GM19452 (cell line): Measurements from ENCODE around the gene RADIL.
"Not testable (repeated sequence)": the region's sequence is repeated elsewhere in the genome, so short reads cannot be mapped to it uniquely, and the experiment has no call there.

Experiments used
- ATAC-seq: cut with Tn5 transposase; IDR thresholded peaks from one replicate; pipeline ENCODE4 v1.9.1; 2021; ENCODE audit not compliant: unreplicated experiment

RADIL gene, protein sequence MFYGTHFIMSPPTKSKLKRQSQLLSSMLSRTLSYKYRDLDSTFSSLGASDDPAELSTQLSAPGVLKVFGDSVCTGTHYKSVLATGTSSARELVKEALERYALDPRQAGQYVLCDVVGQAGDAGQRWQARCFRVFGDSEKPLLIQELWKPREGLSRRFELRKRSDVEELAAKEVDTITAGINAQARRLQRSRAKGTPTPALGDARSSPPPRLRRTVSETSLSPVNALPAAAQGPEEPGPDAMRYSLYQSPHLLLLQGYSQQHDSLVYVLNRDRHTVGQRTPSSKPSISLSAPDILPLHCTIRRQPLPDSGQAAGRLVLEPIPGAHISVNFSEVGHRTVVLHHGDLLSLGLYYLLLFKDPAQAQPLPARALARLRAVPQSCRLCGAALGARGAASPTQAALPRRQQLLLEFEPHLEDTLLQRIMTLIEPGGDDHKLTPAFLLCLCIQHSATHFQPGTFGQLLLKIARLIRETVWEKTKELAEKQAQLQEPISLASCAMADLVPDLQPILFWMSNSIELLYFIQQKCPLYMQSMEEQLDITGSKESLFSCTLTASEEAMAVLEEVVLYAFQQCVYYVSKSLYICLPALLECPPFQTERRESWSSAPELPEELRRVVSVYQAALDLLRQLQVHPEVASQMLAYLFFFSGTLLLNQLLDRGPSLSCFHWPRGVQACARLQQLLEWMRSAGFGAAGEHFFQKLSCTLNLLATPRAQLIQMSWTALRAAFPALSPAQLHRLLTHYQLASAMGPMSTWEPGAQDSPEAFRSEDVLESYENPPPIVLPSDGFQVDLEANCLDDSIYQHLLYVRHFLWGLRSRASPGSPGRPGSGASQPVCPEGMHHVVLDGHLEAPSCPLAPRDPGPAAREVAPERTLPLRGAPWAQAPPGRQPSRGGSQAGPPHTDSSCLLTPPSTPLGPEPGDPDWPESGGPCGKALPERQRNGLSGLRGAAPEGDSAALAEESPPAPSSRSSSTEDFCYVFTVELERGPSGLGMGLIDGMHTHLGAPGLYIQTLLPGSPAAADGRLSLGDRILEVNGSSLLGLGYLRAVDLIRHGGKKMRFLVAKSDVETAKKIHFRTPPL

DNA sequence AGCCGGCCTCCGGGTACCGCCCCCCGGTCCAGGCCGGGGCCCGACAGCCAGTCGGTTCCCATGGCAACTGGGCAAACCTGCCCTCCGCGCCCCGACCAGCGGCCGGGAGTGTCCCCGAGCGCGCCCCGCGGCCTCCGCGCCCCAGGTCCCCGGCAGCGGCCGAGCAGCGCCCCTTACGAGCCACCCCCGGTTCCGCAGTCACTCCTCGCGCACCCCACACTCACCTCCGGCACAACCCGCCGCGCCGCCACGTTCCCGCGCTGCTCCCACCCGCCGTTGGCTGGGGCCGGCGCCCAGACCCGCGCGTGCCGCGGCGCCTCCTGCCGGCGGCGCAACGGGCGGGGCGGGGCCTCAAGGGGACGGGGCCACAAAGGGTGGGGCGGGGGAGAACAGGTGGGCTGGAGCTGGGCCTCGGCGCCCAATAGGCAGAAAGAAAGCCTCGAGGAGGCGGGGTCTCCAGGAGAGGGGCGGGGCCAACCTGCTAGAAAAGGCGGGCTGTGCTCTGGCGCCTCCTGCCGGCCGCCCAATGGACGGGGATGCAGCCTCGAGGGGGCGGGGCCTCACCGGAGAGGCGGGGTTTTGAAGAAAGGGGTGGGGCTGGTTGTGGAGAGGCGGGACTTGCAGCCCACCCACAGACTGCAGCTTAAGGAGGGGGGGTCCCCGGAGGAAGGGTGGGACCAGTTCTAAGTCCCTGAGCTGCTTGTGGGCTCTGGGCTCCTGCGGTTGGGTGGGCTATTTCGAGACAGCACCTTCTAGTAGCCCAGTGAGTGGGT lies at the start of gene RADIL:
Gene RADIL, minus strand, starts transcription at position 345 of the 773 bp plus-strand sequence. CDS start 5,577 bp downstream, outside the sequence.
- peak; percentile 65 for ATAC-seq

DNA sequence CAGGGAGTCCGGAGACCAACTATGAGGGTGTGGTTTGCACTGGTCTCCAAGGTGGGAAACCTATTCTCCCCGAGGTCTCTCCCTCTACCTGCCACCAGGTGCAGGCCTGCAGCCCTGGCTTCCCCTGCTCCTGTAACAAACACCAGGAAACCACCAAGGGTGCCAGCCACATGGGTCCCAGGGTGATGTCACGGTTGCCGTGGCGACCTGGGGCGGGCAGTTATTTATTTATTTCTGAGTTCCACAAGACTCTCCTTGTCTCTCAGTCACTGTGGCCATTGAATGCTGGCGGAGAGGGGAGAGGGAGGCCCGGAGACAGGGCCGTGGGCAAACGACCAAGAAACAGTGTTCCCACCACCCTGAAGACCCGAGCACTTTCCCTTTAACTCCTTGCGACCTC lies 48.4 kb upstream of the RADIL start:
- ATAC-seq, result no peak

DNA sequence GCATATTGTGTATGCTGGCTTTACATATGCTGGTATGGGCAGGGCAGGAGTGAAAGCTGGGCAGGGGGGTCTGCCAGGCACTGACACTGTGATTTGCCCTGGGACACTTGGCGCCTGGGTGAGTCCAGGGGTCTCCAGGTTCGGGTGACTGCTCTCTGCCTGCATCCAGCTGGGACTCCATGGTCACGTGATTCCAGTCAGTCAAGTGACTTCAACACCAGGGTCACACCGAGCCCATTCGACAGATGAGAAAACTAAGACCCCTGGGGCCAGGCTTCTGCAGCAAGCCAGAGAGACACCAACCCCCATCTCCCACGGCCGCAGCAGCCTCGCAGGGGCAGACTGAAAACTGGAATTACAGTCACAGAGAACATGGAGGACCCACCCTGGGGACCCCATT lies 45.5 kb upstream of the RADIL start:
- ATAC-seq, result no peak

DNA sequence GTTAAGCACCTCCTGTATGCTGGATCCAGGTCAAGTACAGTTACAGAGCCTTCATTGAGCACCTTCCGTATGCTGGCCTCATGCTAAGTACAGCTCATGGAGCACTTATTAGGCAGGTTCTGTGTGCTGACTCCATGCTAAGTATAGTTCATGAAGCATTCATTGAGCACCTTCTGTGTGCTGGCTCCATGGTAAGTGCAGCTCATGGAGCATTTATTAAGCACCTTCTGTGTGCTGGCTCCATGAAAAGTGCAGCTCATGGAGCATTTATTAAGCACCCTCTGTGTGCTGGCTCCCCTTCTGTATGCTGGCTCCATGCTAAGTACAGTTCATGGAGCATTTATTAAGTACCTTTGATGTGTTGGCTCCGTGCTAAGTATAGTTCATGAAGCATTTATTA lies 44.9 kb upstream of the RADIL start:
- ATAC-seq, result no peak

DNA sequence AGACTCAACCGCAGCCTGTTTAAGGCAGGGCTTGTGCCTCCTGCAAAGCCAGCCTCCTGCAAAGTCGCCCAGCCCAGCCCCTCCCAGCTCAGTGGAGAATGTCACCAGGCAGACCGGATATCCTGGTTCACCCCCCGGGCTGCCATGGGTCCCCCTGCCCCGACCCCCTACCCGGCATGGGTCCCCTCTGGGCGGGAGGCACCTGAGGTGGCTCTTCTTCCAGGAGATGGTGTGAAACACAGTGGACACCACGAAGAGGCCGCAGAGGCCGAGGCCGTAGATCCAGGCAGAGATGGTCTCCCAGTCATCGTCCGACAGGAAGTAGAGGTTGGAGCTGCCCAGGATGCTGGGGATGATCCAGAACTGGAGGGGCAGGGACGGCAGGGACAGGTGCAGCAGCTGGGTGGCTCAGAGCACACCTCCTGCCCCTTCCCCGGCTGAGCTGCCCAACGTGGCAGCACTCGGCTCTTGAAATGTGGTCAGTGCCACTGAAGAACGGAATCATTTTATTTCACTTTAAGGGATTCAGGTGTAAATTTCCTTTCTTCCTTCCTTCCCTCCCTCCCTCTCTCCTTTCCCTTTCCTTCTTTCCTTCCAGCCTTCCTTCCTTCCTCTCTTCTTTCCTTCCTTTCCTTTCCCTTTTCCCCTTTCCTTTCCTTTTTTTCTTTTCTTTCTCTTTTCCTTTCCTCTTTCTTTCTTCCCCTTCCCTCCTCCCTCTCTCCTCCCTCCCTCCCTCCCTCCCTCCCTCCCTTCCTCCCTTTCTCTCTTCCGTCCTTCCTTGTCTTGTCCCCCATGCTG lies 36.7 kb upstream of the RADIL start:
- no peak for ATAC-seq

DNA sequence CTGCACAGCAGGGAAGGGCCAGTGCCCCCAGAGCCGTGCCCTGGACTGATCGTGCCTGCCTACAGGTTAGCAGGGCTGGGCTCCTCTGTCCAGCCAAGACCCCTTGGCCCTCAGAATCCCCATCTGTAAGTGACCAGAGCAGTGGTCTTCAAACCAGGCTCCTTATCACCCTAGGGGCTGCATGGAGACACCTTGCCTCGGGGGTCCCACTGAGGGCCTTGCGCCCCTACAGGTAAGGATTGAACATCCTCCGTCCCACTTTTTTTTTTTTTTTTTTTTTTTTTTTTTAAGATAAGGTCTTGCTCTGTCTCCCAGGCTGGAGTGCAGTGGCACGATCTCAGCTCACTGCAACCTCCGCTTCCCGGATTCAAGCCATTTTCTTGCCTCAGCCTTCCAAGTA lies 32.6 kb upstream of the RADIL start:
- no peak for ATAC-seq

DNA sequence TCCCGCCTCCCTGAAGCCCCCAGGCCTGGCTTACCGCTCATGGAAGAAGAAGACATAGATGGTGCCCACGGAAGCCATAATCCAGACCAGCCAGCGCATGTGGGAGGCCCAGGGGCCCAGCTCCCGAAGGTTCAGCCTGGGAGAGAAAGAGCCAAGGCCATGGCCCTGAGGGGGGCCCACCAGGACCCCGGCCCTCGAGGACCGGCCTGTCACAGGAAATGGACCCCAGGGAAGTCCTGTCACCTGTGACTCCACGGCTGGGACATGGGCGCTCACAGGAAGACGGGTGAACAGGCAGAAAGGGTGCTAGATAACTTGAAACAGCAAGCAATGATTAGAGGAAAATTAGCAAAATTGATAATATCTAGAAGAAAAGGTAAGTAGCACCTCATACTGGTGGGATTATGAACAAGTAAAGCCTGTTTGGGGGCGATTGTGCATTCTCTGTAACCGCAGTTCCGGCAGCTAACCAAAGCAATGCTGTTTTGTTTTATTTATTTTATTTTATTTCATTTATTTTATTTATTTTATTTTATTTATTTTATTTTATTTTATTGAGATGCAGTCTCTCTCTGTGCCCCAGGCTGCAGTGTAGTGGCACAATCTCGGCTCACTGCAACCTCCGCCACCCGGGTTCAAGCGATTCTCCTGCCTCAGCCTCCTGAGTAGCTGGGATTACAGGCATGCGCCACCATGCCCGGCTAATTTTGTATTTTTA lies 27.8 kb upstream of the RADIL start:
- no peak for ATAC-seq

DNA sequence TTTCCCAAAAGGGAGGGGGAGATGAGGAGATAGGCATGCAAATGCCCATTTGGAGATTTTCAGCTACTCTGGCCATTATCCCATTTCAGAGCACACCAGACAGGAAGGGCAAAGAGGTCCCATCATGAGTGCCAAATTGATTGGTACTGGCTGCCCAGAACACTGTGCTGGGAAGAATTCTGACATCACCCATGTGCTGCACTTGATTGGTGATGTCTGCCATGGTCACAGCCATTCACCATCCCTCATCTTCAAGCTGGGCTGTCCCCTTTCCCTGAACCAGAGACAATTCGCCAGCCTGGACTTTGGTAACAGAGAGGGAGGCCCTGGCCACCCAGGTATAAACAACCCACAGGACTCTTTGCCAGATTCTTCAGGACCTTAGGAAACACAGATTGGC lies 23.2 kb upstream of the RADIL start:
- no peak for ATAC-seq

DNA sequence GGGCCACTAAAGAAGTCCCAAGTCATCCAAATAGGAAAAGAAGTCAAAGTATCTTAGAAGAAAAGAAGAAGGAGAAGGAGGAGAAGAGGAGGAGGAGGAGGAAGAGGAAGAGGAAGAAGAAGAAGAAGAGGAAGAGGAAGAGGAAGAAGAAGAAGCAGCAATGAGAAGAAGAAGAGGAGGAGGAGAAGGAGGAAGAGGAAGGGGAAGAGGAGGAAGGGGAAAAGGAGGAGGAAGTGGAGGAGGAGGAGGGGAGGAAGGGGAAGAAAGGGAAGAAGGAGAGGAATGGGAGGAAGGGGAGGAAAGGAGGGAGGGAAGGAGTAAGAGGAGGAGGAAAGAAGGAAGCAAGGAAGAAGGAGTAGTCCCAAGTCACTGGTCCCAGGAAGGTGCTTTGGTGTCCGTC lies 21.7 kb upstream of the RADIL start:
- no peak for ATAC-seq

DNA sequence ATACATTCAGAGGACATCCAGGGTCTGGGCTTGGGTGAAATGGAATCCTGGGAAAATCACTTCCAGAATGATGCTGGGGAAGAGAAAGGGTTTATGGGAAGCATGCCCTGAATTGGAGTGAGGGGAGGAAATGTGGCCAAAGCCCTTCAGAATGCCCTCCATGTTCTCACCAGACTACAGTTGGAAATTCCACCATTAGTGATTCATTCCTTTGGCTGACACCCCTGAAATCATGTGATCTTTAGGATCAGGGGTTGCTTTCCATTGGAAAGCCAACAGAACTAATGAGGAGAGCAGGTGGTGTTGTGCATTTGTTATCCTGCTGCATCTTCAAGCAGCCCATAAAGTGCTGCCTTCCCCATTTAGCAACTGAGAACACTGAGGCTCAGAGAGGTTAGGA lies 20.8 kb upstream of the RADIL start:
- ATAC-seq, result no peak

DNA sequence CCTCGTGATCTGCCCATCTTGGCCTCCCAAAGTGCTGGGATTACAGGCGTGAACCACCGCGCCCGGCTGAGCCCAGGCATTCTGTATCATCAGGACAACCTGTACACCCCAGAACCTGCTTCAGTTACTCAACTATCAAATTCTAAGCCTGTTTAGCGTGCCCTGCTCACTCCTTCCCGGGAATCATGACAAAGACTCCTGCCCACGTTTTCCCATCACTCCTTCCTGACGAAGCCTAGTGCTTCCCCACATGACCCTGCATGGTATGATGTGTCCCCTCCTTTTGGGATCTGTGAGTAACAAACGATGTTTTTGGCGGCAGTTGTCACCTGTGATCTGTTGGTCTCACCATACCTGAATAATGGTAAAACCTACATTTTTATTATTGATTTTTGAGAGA lies 12.2 kb upstream of the RADIL start:
- no peak for ATAC-seq

DNA sequence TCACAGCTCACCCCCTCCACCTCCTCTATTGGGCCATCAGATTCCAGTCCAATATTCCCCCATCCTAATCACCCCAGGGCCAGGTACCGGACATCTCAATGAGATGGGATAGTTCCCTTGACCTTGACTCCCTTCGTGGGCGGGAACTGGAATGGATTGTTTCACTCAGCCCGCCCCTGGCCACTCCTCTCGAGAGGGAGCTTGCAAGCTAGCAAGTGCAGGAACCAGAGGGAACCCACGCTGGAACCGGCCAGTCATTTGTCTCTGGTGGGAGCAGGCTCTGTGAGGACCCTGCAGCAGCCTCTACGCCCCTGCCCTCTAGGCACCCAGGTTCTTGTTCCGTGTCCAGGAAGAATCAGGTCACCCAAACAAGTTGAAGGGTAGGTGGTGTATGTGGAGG lies 11.0 kb upstream of the RADIL start:
- no peak for ATAC-seq

DNA sequence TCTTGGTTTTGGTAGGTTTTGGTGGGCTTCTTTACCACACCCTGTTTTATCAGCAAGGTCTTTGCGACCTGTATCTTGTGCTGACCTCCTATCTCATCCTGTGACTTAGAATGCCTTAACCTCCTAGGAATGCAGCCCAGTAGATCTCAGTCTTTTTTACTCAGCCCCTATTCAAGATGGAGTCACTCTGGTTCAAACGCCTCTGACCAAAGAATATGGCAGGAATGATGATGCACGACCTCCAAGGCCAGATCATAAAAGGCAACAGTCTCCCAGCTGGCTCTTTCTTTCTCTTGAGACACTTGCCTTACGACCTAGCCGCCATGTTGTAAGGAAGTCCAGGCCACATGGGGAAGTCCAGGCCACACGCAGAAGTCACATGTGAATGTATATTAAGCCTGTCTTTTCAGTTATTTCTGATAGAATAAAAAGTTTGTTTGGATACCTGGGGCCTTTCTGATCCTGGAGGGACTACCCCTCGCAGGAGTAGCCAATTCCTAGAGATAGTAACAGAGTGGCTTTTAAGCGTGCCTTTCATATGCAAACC lies 10.5 kb upstream of the RADIL start:
- no peak for ATAC-seq

DNA sequence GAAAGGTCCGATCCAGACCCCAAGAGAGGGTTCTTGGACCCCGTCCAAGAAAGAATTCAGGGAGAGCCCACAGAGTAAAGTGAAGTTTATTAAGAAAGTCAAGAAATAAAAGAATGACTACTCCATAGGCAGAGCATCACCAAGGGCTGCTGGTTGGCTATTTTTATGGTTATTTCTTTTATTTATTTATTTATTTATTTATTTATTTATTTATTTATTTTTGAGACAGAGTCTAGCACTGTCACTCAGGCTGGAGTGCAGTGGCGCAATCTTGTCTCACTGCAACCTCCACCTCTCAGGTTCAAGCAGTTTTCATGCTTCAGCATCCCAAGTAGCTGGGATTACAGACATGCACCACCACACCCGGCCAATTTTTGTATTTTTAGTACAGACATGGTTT lies 9.7 kb upstream of the RADIL start:
- not testable (repeated sequence) for ATAC-seq

DNA sequence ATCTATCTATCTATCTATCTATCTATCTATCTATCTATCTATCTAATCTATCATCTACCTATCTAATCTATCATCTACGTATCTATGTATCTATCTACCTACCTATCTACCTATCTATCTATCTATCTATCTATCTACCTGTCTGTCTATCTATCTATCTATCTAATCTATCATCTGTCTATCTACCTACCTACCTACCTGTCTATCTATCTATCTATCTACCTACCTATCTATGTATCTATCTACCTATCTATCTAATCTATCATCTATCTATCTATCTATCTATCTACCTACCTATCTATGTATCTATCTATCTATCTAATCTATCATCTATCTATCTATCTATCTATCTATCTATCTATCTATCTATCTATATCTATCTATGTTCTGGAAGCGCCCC lies 8.0 kb upstream of the RADIL start:
- ATAC-seq, result not testable (repeated sequence)

DNA sequence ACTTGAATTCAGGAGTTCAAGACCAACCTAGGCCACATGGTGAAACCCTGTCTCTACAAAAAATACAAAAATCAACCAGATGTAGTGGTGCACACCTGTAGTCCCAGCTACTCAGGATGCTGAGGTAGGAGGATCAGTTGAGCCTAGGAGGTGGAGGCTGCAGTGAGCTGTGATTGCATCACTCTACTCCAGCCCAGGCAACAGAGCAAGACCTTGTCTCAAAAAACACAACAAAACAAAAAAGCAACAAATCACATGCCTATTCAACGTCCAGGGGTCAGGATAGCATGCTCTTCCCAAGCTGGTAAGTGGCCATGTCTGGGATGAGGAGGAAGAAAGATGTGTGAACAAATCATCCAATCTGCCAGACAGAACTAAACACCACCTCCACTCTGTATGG lies 6.2 kb upstream of the RADIL start:
- ATAC-seq, result no peak

DNA sequence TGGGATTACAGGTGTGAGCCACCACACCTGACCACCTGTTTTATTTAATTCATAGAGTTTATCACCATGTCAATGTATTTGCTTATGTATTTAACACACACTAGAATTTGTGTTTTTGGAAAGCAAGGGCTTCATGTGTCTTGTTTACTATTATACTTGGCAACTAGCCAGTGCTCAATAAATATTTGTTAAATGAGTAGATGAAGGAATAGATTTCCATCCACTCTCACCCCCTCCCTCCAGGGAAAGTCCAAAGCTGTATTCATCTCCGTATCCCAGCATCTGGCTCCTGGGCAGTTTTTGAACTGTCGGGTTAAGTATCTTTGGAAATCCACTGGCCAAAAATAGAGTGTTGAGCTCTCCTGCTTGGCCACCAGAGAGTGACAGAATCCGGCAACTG lies 4.6 kb upstream of the RADIL start:
- ATAC-seq, result no peak

DNA sequence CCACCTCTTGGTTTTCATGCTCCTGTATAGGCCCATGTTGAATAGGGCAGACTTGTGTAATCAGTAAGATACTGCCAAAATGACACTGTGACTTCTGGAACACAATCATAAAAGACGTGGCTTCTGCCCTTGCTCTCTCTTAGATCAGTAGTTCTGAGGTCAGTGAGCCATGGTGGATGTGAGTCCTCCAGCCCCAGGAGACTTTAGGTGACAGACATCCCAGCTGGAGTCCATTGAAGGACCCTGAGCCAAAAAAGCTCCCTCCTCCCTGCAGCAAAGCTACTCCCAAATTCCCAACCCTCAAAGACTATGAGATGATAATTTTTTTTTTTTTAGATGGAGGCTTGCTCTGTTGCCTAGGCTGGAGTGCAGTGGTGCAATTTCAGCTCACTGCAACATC lies 3.2 kb upstream of the RADIL start:
- no peak for ATAC-seq

DNA sequence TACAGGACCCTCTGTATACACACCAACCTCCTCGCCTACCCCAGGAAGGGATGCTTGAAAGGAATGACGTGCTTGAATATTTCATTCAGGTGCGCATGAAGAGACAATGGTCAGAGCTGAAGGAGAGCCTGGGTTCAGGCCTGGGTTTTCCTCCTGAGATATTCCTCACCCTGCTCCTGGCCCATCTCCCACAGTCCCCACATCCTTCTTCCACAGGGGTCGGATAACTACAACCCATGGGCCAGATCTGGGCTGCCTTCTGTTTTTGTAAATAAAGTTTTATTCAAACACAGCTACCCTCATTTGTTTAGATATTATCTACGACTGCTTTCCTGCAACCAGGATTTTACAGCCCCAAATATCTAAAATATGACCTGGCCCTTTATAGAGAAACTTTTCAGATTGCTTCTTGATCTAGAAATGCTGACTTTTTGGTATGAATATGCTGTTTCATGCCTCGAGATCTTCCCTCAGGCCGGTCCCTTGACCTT lies 1.8 kb upstream of the RADIL start:
- no peak for ATAC-seq
